Neuronal stem cell (in vitro differentiated cells): Measurements from ENCODE around the gene ZNF473.

Experiments used
- DNase-seq: peaks from one replicate; pipeline ENCODE4 v3.0.0-alpha.2; 2013; ENCODE audit warnings: low spot score
- H2AFZ ChIP-seq: one replicate; pipeline ENCODE4 v1.6.1; 2013; ENCODE audit warnings: mild to moderate bottlenecking, low read length, inconsistent platforms
- H2AK5ac ChIP-seq: 2 replicates; pipeline ENCODE4 v1.6.1; 2013; ENCODE audit warnings: low read depth, mild to moderate bottlenecking, inconsistent platforms, low read length, moderate library complexity, mixed read lengths
- H2BK120ac ChIP-seq: 2 replicates; pipeline ENCODE4 v1.6.1; 2013; ENCODE audit warnings: low read depth, mild to moderate bottlenecking, inconsistent platforms, low read length, moderate library complexity, mixed read lengths
- H2BK12ac ChIP-seq: one replicate; pipeline ENCODE4 v1.6.1; 2013; ENCODE audit warnings: low read length, inconsistent platforms
- H2BK15ac ChIP-seq: 2 replicates; pipeline ENCODE4 v1.6.1; 2013; ENCODE audit warnings: mild to moderate bottlenecking, low read length, inconsistent platforms, mixed read lengths
- H2BK5ac ChIP-seq: one replicate; pipeline ENCODE4 v1.6.1; 2013; ENCODE audit warnings: inconsistent platforms, mild to moderate bottlenecking, low read length, moderate library complexity
- H3K14ac ChIP-seq: one replicate; pipeline ENCODE4 v1.6.1; 2013; ENCODE audit warnings: low read length, inconsistent platforms
- H3K18ac ChIP-seq: 2 replicates; pipeline ENCODE4 v1.6.1; 2013; ENCODE audit warnings: low read length, inconsistent platforms
- H3K23ac ChIP-seq: 2 replicates; pipeline ENCODE4 v1.6.1; 2013; ENCODE audit warnings: low read depth, mild to moderate bottlenecking, mixed read lengths, low read length, inconsistent platforms; ENCODE audit not compliant: poor library complexity
- H3K27ac ChIP-seq: replicated peaks from 3 replicates; pipeline ENCODE4 v1.5.1; 2013; ENCODE audit warnings: low read length, inconsistent platforms
- H3K27me3 ChIP-seq, 3 experiments: 2 replicates each; pipeline ENCODE4 v1.6.1; 2013; ENCODE audit warnings: low read length in 3 of 3, mild to moderate bottlenecking in 2 of 3, inconsistent platforms in 1 of 3, low read depth in 1 of 3, mixed read lengths in 1 of 3, moderate library complexity in 1 of 3; ENCODE audit not compliant: control insufficient read depth in 3 of 3, insufficient read depth in 3 of 3
- H3K36me3 ChIP-seq, 2 donors: replicated peaks in 1 of 2; 2 replicates each; pipeline ENCODE4 v1.6.1; 2013; ENCODE audit warnings: low read length in 2 of 2; ENCODE audit not compliant: control insufficient read depth in 2 of 2, insufficient read depth in 2 of 2
- H3K4ac ChIP-seq: 2 replicates; pipeline ENCODE4 v1.6.1; 2013; ENCODE audit warnings: inconsistent platforms, mild to moderate bottlenecking, low read length, moderate library complexity
- H3K4me1 ChIP-seq, 2 donors: 1 replicate in 1 of 2; 2 replicates in 1 of 2; pipeline ENCODE4 v1.6.1; 2013; ENCODE audit warnings: low read length in 2 of 2, low read depth in 1 of 2; ENCODE audit not compliant: control insufficient read depth in 2 of 2, insufficient read depth in 1 of 2
- H3K4me2 ChIP-seq: one replicate; pipeline ENCODE4 v1.6.1; 2013; ENCODE audit warnings: mild to moderate bottlenecking, low read length, inconsistent platforms; ENCODE audit not compliant: insufficient read depth, poor library complexity, severe bottlenecking
- H3K4me3 ChIP-seq, 2 donors: 2 replicates each; pipeline ENCODE4 v1.5.1; 2013; ENCODE audit warnings: low read length in 2 of 2, mild to moderate bottlenecking in 2 of 2, inconsistent platforms in 1 of 2, moderate library complexity in 1 of 2
- H3K79me1 ChIP-seq: one replicate; pipeline ENCODE4 v1.6.1; 2013; ENCODE audit warnings: low read depth, mild to moderate bottlenecking, inconsistent platforms, low read length, moderate library complexity
- H3K9ac ChIP-seq: one replicate; pipeline ENCODE4 v1.6.1; 2013; ENCODE audit warnings: mild to moderate bottlenecking, low read depth, low read length, inconsistent platforms; ENCODE audit not compliant: poor library complexity
- H3K9me3 ChIP-seq, 2 donors: replicated peaks in 1 of 2; 2 replicates each; pipeline versions ENCODE3 to v1.6.1; 2013; ENCODE audit warnings: low read length in 2 of 2, mild to moderate bottlenecking in 2 of 2, inconsistent platforms in 1 of 2, low read depth in 1 of 2, mixed read lengths in 1 of 2, moderate library complexity in 1 of 2; ENCODE audit not compliant: control insufficient read depth in 2 of 2, insufficient read depth in 1 of 2
- H4K8ac ChIP-seq: one replicate; pipeline ENCODE4 v1.6.1; 2013; ENCODE audit warnings: low read depth, mild to moderate bottlenecking, inconsistent platforms, low read length, moderate library complexity
- H4K91ac ChIP-seq: one replicate; pipeline ENCODE4 v1.6.1; 2013; ENCODE audit warnings: low read length, low read depth, mild to moderate bottlenecking, inconsistent platforms; ENCODE audit not compliant: poor library complexity
- WGBS, 2 donors: extraction: QIAGEN DNeasy Blood & Tissue Kit; methylation state at CpG; one replicate each; pipeline ENCODE4 v1.1.7; 2013; ENCODE audit warnings: missing lambda C conversion rate in 2 of 2, mixed read lengths in 1 of 2; ENCODE audit not compliant: insufficient read length in 2 of 2, insufficient replicate concordance in 1 of 2; ENCODE audit errors: extremely low coverage in 2 of 2; 5-methylcytosine and 5-hydroxymethylcytosine counted together

Gene ZNF473

DNA sequence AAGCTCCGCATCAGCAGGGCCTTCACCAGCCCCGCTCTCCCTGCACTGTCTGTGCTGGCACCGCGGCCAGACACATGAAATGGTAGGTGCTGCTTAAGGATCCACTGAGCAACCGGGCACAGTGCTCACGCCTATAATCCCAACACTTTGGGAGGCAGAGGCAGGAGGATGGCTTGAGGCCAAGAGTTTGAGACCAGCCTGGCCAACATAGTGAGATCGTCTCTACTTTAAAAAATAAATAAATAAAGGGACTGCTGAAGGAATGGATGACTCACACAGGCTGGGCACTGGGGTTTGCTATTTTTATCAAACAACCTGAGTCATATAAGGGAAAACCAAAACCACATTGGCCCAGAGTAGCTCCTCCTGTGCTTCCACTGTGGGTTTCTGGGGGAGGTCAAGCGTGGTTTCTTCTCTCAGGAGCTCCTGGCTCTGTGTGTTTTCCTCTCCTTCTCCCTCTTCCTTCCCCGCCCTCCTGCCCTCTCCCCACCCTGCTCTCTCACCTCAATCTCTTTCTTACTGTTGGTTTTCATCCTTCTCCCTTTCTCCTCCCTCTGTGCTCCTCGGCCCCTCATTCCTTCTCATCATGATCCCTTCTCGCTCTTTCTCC, 21.9 kb upstream of the ZNF473 start:
- H3K4ac ChIP-seq = no peak overlapping the region
- no peak overlapping the region for H2BK5ac ChIP-seq
- H3K36me3 ChIP-seq = peaks cover 49 to 87% of the 10 kb centered on the region in 2 donors
- no peak overlapping the region for H2BK120ac ChIP-seq
- no peak overlapping the region for H3K14ac ChIP-seq
- no peak overlapping the region for H2AK5ac ChIP-seq
- peaks cover 4% of the 10 kb centered on the region for H3K79me1 ChIP-seq
- no peaks in the 10 kb centered on the region for H3K4me1 ChIP-seq
- no peak overlapping the region for H3K9ac ChIP-seq
- DNase-seq = no peak
- no peak overlapping the region for H4K91ac ChIP-seq
- peaks cover 0 to 1% of the 10 kb centered on the region in 2 donors for H3K9me3 ChIP-seq
- no peak overlapping the region for H3K4me2 ChIP-seq
- H3K4me3 ChIP-seq = no peak overlapping the region
- H3K23ac ChIP-seq = no peak overlapping the region
- no peak overlapping the region for H2BK12ac ChIP-seq
- no peak overlapping the region for H3K18ac ChIP-seq
- H2AFZ ChIP-seq = no peak overlapping the region
- WGBS, 2 donors = no CpG with 5 or more reads among the region's 11 CpGs
- H3K27me3 ChIP-seq = no peaks in the 10 kb centered on the region
- no peak overlapping the region for H4K8ac ChIP-seq
- no peak overlapping the region for H2BK15ac ChIP-seq
- H3K27ac ChIP-seq = no peak overlapping the region

DNA sequence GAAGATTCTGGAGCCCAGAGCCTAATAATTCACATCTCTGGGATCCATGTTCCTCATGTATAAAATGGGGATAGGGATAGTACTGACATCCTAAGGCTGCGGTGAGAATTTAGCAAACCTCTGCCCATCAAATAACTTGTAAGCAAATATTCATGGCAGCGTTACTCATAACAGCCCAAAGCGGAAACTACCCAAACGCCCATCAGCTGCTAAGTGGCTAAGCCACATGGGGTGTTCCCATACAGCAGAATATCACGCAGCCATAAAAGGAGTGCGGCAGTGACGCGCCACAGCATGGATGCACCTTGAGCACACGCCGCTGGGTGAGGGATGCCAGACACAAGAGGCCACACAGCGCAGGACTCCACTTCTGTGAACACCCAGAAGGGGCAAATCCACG, 20.4 kb upstream of the ZNF473 start:
- Histone ChIP-seq H2AFZ (no peak overlapping the region), H2AK5ac (no peak overlapping the region), H3K14ac (no peak overlapping the region), H3K27ac (no peak overlapping the region), H3K9ac (no peak overlapping the region), H3K36me3 (peaks cover 36 to 82% of the 10 kb centered on the region in 2 donors), H4K91ac (no peak overlapping the region), H3K4ac (no peak overlapping the region), H3K4me2 (no peak overlapping the region), H3K4me1 (no peaks in the 10 kb centered on the region), H4K8ac (no peak overlapping the region), H3K18ac (no peak overlapping the region), H3K4me3 (no peak overlapping the region), H2BK12ac (no peak overlapping the region), H3K27me3 (no peaks in the 10 kb centered on the region), H2BK15ac (no peak overlapping the region), H3K23ac (no peak overlapping the region), H3K79me1 (peaks cover 4% of the 10 kb centered on the region), H2BK5ac (no peak overlapping the region), H2BK120ac (no peak overlapping the region), H3K9me3 (peaks cover 0 to 1% of the 10 kb centered on the region in 2 donors)
- WGBS, 2 donors = no CpG with 5 or more reads among the region's 12 CpGs
- DNase-seq = no peak

DNA sequence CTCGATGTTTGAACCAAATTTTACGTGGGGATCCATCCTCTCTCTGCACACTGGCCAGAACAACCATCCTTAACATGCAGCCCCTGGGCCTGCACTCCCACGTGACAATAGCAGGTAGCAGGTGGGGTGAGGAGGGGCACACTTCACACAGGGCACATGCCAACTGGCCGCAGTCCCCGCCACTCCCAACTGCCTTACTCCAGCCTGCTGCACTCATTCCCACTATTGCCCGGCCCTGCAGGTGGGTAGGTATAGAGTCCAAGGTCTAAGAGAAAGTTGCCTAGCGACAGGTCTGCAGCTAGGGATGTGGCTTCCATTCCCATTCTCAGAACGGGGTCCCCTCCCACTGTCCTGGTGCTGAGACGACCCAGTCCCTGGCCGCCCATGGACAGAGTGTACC, 18.6 kb upstream of the ZNF473 start:
- H3K79me1 ChIP-seq = peaks cover 4% of the 10 kb centered on the region
- no peak overlapping the region for H3K4me2 ChIP-seq
- H3K23ac ChIP-seq = no peak overlapping the region
- WGBS, 2 donors = no CpG with 5 or more reads among the region's 10 CpGs
- H4K8ac ChIP-seq = no peak overlapping the region
- H3K9ac ChIP-seq = no peak overlapping the region
- no peak overlapping the region for H2BK5ac ChIP-seq
- no peak for DNase-seq
- no peak overlapping the region for H3K4me3 ChIP-seq
- H2BK120ac ChIP-seq = no peak overlapping the region
- peaks cover 28 to 69% of the 10 kb centered on the region in 2 donors for H3K36me3 ChIP-seq
- H3K27ac ChIP-seq = no peak overlapping the region
- no peaks in the 10 kb centered on the region for H3K4me1 ChIP-seq
- H2AK5ac ChIP-seq = no peak overlapping the region
- H3K14ac ChIP-seq = no peak overlapping the region
- no peak overlapping the region for H2AFZ ChIP-seq
- no peak overlapping the region for H2BK12ac ChIP-seq
- no peak overlapping the region for H3K18ac ChIP-seq
- H4K91ac ChIP-seq = no peak overlapping the region
- H3K27me3 ChIP-seq = no peaks in the 10 kb centered on the region
- no peak overlapping the region for H3K4ac ChIP-seq
- H2BK15ac ChIP-seq = no peak overlapping the region
- H3K9me3 ChIP-seq = peaks cover 0 to 1% of the 10 kb centered on the region in 2 donors

DNA sequence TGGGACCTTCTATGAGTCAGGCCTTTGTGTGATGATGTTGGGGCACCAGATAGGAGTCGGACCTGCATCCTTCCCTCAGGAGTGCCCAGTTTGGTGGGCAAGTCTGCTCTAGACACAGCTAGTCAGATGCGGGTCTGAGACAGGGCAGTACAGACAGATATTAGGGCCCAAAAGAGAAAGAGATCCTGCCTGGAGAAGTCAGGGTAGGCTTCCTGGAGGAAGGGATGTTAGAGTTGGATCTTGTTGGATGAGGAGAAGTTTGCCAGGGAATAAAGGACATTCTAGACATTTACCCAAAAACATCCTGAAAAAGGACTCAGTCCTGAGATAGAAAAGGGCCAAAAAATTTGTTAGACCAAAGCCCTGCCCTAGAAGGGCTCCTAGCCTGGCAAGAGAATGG, 17.9 kb upstream of the ZNF473 start:
- H4K91ac ChIP-seq = no peak overlapping the region
- H2AK5ac ChIP-seq = no peak overlapping the region
- H3K27ac ChIP-seq = no peak overlapping the region
- H2AFZ ChIP-seq = no peak overlapping the region
- H3K9ac ChIP-seq = no peak overlapping the region
- no peak overlapping the region for H3K14ac ChIP-seq
- H2BK12ac ChIP-seq = no peak overlapping the region
- no peak overlapping the region for H4K8ac ChIP-seq
- H3K4me1 ChIP-seq = no peaks in the 10 kb centered on the region
- peaks cover 3% of the 10 kb centered on the region for H3K79me1 ChIP-seq
- H3K9me3 ChIP-seq = no peaks in the 10 kb centered on the region
- no peak for DNase-seq
- H3K4me2 ChIP-seq = no peak overlapping the region
- H3K4me3 ChIP-seq = no peak overlapping the region
- no peaks in the 10 kb centered on the region for H3K27me3 ChIP-seq
- H3K4ac ChIP-seq = no peak overlapping the region
- H2BK120ac ChIP-seq = no peak overlapping the region
- H3K36me3 ChIP-seq = peaks cover 25 to 67% of the 10 kb centered on the region in 2 donors
- no CpG with 5 or more reads among the region's 2 CpGs for WGBS, 2 donors
- H2BK5ac ChIP-seq = no peak overlapping the region
- H3K18ac ChIP-seq = no peak overlapping the region
- H2BK15ac ChIP-seq = no peak overlapping the region
- H3K23ac ChIP-seq = no peak overlapping the region
